HUDEP-2 (cell line): ENCODE data around the gene TAF6.
A peak's percentile ranks its signal among the peaks of the same experiment; 100 is the strongest.

Experiments used
- DNase-seq, 76 experiments: peaks; one replicate each; lab custom pipeline; 2025; ENCODE audit not compliant: unreplicated experiment in 76 of 76; lab: John Stamatoyannopoulos, UW

Gene TAF6

DNA sequence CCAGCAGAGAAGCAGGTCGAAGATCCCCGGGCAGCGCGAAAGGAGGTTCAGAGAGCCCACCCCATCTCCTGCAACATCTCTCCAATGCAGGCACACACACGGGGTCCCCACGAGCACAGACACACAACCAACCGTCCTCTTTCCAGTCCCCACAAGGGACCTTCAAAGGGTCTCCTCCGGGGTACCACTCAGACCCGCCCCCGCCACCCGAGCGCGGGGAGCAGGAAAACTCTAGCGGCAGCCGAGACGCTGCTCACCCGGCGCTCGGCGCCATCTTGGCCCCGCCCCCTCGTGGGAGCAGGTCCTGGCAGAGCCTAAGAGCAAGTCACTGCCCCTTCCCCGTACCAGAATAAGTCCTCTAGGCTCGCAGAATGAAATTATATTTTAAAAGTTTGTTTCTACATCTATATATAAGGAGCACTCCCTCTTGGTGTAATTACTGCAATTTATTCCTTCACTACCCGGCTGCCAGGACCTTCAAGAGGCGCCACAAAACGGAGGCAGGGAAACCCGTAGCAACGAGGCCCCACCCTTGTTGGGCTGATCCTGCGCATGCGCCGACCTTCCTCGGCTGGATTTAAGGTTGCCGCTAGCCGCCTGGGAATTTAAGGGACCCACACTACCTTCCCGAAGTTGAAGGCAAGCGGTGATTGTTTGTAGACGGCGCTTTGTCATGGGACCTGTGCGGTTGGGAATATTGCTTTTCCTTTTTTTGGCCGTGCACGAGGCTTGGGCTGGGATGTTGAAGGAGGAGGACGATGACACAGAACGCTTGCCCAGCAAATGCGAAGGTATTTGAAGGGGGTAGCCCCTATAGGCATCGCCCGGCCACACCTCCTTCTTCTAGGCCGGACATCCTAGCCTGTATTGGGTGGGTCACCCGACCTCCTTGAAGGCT lies at the start of gene TAF6, which contains the start of gene CNPY4:
Gene TAF6 (minus strand): TSS at position 287 of the 898 bp plus-strand sequence. CDS start 5,149 bp downstream, outside the sequence.
Gene CNPY4 (plus strand): TSS at position 563 of the 898 bp plus-strand sequence. CDS start 111 bp downstream, at position 674.
- peak; percentile 40 to 93 (median 86) for DNase-seq

DNA sequence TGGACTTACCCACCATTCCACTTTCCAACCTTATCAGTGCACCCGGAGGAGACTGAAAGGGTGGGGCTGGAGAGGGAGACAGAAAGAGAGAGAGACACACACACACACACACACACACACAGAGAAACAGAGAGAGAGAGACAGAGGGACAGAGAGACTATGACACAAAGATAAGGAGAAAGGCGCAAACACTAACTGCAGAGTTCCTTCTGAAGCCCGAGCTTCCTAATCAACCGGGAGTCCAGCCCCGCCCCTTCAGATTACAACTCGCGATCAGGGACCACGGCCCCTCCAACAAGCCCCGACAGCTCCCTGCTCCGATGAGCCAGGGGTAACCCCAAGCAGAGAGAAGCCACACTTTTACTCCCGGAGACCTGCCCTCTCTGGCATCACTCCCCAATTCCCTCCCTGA lies 48.8 kb upstream of the TAF6 start:
- peak in 54 of 76 experiments; percentile 4 to 82 (median 46) for DNase-seq

DNA sequence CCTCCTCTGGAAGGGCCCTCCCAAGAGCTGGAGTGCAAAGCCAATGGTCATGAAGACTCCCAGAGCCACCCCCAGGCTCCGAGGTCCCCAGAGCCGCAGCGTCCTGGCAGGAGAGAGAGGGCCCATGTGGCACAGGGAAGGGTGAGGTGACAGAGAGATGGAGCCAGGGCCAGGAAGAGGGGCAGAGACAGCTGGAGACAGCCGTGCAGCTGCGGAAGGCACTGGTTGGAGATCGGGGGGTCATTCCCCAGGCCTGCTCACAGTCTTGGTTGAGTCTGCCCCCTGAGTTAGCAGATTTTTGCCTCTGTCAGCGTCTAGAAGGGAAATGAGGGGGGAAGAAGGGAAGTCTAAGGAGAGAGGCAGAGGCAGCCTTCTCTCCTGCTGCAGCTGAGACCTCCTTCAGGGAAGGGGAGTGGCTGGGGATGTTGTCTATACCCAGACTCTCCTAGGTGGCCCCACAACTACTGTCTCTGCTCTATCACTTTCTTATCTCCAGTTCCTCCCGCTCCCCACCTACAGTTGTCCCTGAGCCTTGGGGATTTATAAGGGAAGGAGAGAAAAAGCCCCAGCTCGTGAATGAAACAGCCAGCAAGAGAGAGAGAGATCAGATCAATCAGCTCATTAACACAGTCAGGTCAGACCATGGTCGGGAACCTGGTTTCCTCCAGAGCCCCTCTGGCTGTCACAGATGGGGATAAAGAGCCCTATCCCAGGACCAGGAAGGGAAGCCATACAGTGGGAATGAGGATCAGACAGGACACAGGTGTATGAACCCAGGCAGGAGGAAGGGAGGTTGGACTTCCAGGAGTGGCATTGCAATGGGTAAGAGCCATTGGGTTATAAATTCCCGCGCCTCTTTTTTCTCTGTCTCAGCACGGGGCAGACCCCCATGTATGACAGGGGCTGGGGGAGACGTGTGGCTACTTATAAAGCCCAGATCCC lies 48.1 kb upstream of the TAF6 start:
- DNase-seq, result peak in 1 of 76 experiments; percentile 12

DNA sequence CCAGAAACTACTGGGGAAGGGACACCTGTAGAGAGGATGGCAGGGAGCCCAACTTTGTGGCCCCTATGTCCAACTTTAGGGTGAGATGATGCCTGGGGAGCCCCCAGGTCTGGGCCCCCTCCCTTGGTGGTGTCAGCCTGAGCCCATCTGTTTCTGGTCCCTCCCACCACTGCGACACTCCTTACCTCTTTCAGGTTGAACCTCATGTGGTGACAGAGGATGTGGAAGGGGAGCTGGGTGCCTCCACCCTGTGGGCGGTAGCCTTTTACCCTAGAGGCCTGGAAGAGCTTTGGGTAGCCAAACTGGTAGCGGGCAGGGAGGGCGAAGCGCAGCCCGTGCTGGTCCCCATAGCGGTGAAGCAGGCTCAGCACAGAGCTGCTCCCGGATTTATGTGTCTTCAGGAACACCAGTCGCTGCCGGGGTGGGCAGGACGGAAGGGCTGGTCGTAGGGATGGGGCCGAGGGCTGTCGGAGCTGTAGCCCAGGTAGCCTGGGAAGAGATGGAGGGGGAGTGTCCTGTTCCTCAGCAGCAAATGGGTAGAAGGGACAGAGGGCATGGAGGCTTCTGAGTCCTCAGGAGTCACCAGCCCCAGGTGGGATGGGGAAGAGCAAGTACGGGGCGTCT lies 47.3 kb upstream of the TAF6 start:
- DNase-seq, result no peak

DNA sequence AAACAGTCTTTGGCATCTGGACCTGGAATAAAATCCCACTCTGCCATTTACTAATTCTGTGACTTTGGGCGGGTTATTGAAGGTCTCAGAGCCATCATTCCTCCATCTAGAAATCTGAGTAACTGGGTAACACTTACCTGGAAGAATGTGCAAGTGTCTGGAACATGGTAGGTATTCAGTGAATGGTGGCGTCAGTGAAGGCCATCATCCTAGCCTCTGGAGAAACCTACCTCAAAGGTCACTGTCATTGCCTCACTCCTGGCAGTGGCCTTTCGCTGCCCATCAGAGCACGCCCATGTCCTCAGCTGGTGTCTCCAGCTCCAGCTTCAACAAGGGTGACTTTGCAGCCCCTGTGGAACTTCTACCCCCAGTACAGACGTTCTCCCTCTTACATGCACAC lies 44.7 kb upstream of the TAF6 start:
- no peak for DNase-seq

DNA sequence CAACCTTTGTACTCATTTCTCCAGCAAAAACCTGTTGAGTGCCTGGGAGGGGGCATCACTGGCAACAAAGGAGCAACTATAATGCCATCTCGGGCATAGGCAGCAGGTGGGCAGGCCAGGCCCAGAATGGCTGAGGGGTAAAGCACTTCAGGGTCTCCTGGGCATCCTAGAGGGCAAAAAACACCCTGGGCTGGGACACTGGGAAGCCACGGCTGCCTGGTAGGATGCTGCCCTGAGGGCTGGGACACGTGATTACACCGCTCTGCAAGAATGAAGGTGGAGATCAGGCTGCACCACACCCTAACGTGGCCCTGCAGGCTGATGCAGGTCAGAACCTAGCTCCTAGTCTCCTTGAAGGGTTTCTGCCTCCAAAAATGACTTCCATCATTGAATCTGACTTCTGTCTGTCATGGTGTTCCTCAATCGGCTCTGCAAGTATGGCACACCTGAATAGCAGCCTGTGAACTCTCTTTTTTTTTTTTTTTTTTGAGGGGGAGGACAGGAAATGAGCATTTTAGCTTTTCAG lies 43.9 kb upstream of the TAF6 start:
- no peak for DNase-seq

DNA sequence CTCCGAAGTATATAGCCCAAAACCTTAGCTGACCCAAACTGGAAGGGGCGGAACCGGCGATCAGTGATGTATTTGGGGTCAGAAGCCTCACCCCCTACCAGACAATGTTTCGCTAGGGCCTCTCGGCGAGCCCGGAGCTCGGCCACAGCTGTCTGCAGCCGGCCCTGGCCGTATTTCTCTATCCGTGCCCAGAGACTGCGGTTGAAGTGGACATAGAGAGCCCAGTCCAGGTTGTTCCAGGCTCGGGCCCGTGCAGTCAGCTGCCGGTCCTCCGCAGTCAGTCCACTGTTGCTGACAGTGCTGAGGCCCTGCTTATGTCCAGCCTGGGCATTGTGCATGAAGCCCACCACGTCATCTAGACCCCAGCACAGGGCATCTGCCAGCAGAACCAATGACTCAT lies 40.9 kb upstream of the TAF6 start:
- DNase-seq, result no peak

DNA sequence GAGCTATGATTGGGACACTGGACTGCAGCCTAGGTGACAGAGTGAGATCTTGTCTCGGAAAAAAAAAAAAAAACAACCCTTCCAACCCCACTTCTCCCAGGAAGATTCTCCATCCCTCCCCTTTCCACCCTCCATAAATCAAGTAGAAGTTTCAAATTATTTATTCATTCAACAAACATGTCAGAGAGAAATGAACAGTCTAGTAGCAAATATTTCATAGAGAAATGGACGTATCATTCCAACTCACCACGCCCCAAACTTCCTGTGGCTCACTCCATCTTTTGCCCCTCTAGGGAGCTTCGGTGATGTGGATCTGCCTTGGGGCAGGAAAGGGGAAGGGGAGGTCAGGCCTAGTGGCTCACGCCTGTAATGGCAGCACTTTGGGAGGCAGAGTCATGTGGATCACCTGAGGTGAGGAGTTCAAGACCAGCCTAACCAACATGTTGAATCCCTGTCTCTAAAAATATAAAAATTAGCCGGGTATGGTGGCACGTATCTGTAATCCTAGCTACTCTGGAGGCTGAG lies 40.0 kb upstream of the TAF6 start:
- DNase-seq, result no peak

DNA sequence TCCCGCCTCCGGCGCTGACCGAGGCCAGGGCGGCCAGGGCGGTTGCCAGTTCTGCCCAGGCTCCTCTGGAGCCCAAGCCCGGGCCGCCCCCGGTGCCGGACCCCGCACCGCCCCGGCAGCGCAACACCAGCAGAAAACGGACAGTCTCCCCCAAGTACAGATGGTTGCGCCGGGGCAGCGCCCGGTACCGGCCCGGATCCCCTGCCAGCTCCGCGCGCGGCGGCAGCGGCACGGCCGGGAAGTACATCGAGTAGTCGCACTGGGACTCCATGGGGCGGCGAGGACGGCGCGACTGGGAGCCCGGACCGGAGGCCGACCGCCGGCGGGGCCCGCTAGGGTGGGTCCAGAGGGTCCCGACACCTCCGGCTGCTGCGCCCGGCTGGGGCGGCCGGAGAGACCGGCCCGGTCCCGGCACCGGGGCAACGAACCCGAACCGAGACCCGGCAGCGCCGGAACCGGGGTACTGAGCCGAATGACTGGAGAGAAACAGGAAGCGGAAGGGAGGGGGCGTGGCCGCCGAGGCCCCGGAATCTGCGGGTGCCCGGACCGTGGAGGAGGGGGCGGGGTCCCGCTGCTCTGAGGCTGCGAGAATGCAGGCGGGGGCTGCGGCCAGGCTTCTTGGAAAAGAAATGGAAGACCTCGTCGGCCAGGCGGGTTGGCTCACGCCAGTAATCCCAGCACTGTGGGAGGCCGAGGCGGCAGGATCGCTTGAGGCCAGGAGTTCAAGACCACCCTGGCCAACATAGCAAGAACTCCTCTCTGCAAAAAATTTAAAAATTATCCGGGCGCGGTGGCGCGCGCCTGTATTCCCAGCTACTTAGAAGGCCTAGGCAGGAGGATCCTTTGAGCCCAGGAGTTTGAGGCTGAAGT lies 39.3 kb upstream of the TAF6 start, which contains the start of gene TRAPPC14:
Gene TRAPPC14 (minus strand): TSS at position 495 of the 870 bp plus-strand sequence. CDS start 224 bp downstream, at position 271.
- peak in 74 of 76 experiments; percentile 29 to 91 (median 81) for DNase-seq

DNA sequence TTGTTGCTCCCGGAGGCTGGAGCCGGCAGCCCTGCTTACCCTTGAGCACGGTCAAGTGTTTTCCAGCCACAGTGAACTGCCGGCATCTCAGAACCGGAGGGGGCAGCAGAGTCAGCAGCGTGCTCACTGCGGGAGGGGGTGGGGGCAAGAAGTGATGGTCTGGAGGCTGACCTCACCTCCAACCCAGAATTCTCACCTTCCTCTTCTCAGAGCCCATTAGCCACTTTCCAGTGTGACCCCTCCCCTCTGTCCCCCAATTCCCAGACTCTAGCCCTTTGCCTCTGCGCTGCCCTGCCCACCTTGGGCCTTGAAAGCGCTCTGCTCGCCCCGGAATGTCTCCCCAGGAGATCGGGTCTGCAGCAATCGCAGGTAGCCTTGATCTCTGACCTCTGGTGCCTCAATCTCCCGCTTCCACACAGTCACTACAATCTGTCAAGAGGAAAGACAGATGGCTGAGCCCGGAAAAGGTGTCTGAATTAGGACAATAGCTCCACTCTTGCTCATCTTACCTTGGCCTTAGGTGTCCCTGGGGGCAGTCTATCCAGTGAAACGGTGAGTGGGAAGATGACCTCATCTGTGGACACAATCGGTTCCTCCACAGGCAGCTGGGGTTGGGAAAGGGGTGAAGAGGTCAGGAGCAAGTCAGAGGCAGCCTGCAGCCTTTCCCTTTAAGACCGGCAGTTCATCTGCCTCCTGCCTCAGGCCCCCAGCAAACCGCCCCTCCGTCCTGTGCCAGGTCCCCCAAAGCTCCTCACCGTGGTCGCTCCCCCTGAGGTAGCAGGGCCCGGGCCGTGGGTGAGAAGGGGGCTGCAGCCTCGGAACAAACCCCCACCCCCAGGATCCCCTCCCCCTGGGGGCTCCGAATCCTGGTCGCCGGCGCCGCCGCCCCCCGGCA lies 38.4 kb upstream of the TAF6 start:
- no peak for DNase-seq

DNA sequence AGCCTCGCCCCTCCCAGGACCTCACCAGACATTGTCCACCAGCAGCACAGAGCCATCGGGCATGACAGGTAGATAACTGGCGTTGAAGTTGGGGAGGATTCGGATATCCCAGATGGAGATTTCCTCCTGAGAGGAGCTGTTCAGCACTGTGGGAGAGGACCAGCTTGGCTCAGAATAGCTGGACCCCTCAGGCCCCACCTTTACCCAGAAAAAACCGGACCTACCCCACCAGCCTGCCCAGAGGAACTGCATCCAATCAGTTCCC lies 37.8 kb upstream of the TAF6 start:
- DNase-seq, result no peak

DNA sequence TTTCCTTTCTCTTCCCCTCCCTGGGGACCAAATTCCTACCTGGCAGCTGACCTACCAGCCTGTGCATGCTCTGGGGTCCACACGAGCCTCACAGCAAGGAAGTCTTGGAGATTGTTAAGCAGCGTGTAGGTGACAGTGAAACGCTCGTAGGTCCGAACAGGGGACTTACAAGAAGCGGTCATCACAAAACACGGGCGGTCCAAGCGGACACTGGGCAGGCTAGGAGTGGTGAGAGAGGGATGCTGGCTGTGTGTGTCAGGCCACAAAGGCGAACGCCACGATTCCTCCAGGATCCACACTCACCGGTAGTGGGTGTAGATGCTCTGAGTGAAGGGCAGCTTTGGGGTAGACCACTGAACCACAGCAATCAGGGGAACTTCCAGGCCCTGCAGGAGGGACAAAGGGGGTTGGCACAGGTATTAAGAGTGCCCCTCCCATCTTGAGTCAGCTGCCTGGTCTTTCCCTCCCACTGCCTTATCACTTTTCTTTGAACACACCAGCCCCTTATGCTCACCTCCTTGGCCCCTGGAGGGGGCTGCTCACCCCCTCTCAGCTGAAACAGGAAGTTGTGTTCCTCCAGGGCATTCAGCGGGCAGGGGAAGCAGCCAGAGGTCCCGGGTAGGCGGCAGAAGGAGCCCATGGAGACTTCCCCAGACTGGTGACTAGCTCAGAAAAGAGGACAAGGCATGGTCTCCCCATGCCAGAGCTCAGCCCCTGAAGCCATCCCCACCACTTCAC lies 37.3 kb upstream of the TAF6 start:
- peak in 15 of 76 experiments; percentile 5 to 41 (median 27) for DNase-seq

DNA sequence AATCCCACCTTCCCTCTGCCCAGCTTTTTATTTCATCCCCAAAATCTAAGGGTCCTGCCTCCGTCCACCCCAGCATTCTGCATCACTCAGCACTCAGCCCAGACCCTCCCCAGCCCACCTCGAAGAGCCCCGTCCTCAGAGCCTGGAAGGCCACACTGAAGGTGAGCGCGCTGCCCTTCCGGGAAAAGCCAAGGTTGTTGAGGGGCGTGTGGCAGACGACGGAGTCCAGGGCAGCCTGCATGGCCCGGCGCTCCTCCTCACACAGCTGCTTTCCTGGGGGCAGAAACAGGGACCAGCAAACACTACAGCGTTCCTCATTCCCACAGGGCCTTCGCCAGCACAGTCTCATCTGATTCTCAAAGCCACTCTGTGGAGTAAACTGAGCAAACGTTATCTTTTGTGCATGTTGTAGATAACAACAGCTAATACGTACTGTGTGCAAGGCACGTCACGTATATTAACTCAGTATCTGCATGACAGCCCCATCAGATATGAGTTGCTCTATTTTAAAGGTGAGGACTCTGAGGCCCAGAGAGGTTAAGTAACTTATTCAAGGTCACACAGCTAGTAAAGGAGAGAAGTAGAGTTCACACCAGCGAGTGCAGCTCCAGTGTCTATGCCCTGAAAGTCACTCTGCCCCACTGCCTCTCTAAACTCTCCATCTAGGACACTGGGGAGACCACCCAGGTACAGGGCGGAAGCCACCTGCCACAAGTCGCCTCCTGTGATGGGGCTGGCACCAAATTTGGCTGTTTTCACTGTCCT lies 36.6 kb upstream of the TAF6 start:
- no peak for DNase-seq

DNA sequence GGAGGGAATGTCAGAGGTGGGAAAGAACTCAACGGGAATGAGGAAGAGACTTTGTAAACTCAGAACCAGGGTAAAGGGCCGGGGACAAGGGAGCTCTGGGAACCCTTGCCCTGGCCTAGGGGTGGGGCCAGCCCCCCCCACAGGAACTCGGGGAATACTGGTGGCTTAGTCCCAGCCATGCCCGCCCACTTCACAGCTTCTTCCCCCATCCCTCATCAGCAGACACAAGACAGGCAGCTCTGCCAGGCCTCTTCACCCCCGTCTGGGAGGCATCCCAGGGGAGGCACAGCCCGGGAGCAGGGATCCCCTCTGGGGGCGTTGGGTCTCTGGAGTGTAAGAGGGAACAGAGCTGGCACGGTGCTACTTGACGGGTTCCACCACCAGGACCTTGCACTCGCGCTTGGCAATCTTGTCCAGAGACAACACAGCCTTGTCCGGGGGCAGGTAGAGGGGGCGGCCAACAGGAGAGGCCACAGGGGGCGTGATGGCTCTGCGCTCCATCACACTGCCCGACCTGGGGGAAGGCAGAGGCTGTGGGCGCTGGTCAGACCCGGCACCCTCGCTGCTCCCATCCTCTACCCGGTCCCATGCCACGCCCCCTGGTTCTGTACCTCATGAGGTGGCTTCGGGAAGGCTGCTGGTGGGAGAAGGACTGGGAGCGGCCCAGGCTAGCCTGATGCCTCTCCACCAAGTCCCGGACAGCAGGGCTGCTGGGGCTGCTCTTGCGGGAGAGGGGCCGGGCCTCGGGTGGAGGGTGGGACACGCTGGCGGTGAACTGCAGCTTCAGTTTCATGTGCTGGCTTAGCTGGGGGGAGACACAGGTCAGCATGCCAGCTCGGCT lies 35.7 kb upstream of the TAF6 start:
- no peak for DNase-seq

DNA sequence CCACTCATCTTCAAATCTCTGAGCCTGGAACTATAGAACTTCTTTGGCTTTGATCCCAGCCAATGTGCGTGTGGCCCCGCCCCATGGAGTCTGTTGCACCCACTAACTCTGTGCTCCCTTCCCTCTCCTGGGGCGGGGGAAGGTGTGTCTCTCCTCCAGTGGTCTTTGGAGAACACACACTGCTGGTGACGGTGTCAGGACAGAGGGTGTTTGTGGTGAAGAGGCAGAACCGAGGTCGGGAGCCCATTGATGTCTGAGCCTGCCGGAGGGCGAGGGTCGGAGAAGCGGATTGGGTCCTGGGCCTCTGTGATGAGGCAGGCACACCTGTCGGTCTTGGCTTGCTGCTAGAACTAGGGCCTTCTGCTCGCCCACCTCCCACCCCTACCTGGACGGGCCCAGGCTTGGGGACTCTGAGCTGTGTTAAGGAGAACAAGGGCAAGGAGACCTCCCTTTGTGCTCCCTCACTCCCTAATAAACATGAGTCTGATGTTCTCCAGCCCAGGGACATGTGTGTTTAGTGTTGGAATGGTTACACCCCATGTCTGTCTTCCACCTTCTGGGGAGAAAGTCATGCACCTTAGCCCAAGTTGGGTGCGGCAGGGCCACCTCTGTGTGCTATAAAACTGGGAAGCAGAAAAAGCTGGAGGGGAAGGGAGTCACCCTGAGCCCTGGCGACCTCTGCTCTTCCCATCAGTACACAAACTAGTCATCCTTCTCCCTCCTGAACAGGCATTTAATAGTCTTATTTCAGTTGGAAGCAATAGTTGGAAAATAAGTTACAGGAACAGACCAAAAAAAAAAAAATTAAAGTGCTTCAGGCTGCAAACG lies 34.8 kb upstream of the TAF6 start:
- peak in 22 of 76 experiments; percentile 8 to 37 (median 20) for DNase-seq
